ES-I3 (cell line): ENCODE measurements around the gene IL20RA.
"Not testable (repeated sequence)": the region's sequence is repeated elsewhere in the genome, so short reads cannot be mapped to it uniquely, and the experiment has no call there.

Experiments used
- H3K36me3 ChIP-seq: 2 replicates; pipeline ENCODE4 v1.6.1; 2013; ENCODE audit warnings: mild to moderate bottlenecking, low read length, control low read depth, moderate library complexity; ENCODE audit not compliant: insufficient read depth
- H3K4me1 ChIP-seq: 2 replicates; pipeline ENCODE4 v1.6.1; 2013; ENCODE audit warnings: mild to moderate bottlenecking, control low read depth, low read length; ENCODE audit not compliant: insufficient read depth
- H3K9ac ChIP-seq: 2 replicates; pipeline ENCODE4 v1.6.1; 2013; ENCODE audit warnings: low read depth, mild to moderate bottlenecking, low read length, moderate library complexity
- H3K9me3 ChIP-seq: 2 replicates; pipeline ENCODE4 v1.6.1; 2013; ENCODE audit warnings: mild to moderate bottlenecking, low read length, moderate library complexity; ENCODE audit not compliant: control insufficient read depth, insufficient read depth

Gene IL20RA

GRCh38 chr6:136961848-136962247 lies 82.9 kb downstream of the IL20RA start:
- Histone ChIP-seq H3K9me3 (no peaks in the 10 kb centered on the region), H3K4me1 (peaks cover 38% of the 10 kb centered on the region), H3K36me3 (no peaks in the 10 kb centered on the region), H3K9ac (no peak overlapping the region)

GRCh38 chr6:136960781-136961180 lies 84.0 kb downstream of the IL20RA start:
- Histone ChIP-seq H3K9me3 (no peaks in the 10 kb centered on the region), H3K36me3 (no peaks in the 10 kb centered on the region), H3K4me1 (peaks cover 40% of the 10 kb centered on the region), H3K9ac (no peak overlapping the region)

- not testable (repeated sequence) for H3K9me3 ChIP-seq, H3K9ac ChIP-seq, H3K36me3 ChIP-seq
- peaks cover 48% of the 10 kb centered on the region for H3K4me1 ChIP-seq
These were observed 84.8 kb downstream of the IL20RA start for GRCh38 chr6:136959935-136960334.

GRCh38 chr6:136959471-136959891 lies 85.3 kb downstream of the IL20RA start:
- no peaks in the 10 kb centered on the region for H3K9me3 ChIP-seq
- H3K36me3 ChIP-seq = no peaks in the 10 kb centered on the region
- H3K4me1 ChIP-seq = peaks cover 52% of the 10 kb centered on the region
- H3K9ac ChIP-seq = no peak overlapping the region

GRCh38 chr6:136958168-136958567 lies 86.6 kb downstream of the IL20RA start:
- Histone ChIP-seq H3K36me3 (no peaks in the 10 kb centered on the region), H3K9ac (no peak overlapping the region), H3K4me1 (peaks cover 50% of the 10 kb centered on the region), H3K9me3 (no peaks in the 10 kb centered on the region)

- peak overlapping the region; percentile 22; the same call in 1 of the 2 replicates for H3K9ac ChIP-seq
- peaks cover 43% of the 10 kb centered on the region for H3K4me1 ChIP-seq
- H3K36me3 ChIP-seq = no peaks in the 10 kb centered on the region
- H3K9me3 ChIP-seq = no peaks in the 10 kb centered on the region
These were observed 87.9 kb downstream of the IL20RA start for GRCh38 chr6:136956590-136957544.

- H3K36me3 ChIP-seq = no peaks in the 10 kb centered on the region
- peaks cover 40% of the 10 kb centered on the region for H3K4me1 ChIP-seq
- H3K9ac ChIP-seq = no peak overlapping the region
- H3K9me3 ChIP-seq = no peaks in the 10 kb centered on the region
These were observed 89.6 kb downstream of the IL20RA start for GRCh38 chr6:136955123-136955522.

GRCh38 chr6:136952714-136953260 lies 92.0 kb downstream of the IL20RA start:
- peaks cover 18% of the 10 kb centered on the region for H3K4me1 ChIP-seq

GRCh38 chr6:136950436-136951126 lies 94.2 kb downstream of the IL20RA start:
- no peak overlapping the region for H3K9ac ChIP-seq
- no peaks in the 10 kb centered on the region; the same call in 1 of the 2 replicates for H3K9me3 ChIP-seq
- no peaks in the 10 kb centered on the region for H3K36me3 ChIP-seq
- H3K4me1 ChIP-seq = peaks cover 18% of the 10 kb centered on the region

More at GRCh38 chr6:136952714-136953260, 92.0 kb downstream of the IL20RA start:
- H3K9me3 ChIP-seq = no peaks in the 10 kb centered on the region; the same call in 1 of the 2 replicates
- no peak overlapping the region for H3K9ac ChIP-seq
- H3K36me3 ChIP-seq = no peaks in the 10 kb centered on the region
